IPS-20b (cell line): Measurements from ENCODE around the gene DGKZ.
"Not testable (repeated sequence)": the region's sequence is repeated elsewhere in the genome, so short reads cannot be mapped to it uniquely, and the experiment has no call there.

Experiments
- H3K27ac ChIP-seq: one replicate; pipeline ENCODE4 v1.5.1; 2013; ENCODE audit warnings: low read length
- H3K27me3 ChIP-seq: 2 replicates; pipeline ENCODE4 v1.6.1; 2013; ENCODE audit warnings: mild to moderate bottlenecking, low read length, inconsistent platforms; ENCODE audit not compliant: insufficient read depth
- H3K36me3 ChIP-seq: 2 replicates; pipeline ENCODE4 v1.6.1; 2013; ENCODE audit warnings: low read depth, mild to moderate bottlenecking, inconsistent platforms, low read length, moderate library complexity; ENCODE audit not compliant: insufficient read depth
- H3K4me1 ChIP-seq: 2 replicates; pipeline ENCODE4 v1.6.1; 2013; ENCODE audit warnings: mild to moderate bottlenecking, control low read depth, inconsistent platforms, low read length, moderate library complexity; ENCODE audit not compliant: insufficient read depth
- H3K4me3 ChIP-seq: 2 replicates; pipeline ENCODE4 v1.5.1; 2013; ENCODE audit warnings: mild to moderate bottlenecking, low read length, inconsistent platforms
- H3K9ac ChIP-seq: 2 replicates; pipeline ENCODE4 v1.6.1; 2013; ENCODE audit warnings: low read depth, mild to moderate bottlenecking, inconsistent platforms, low read length, moderate library complexity
- H3K9me3 ChIP-seq: 2 replicates; pipeline ENCODE4 v1.6.1; 2013; ENCODE audit warnings: mild to moderate bottlenecking, low read depth, low read length, inconsistent platforms; ENCODE audit not compliant: insufficient read depth

DGKZ gene

GRCh38 chr11:46373787-46374740, 26.8 kb downstream of the DGKZ start:
- no peaks in the 10 kb centered on the region for H3K9me3 ChIP-seq
- no peak overlapping the region for H3K27ac ChIP-seq
- peaks cover 64% of the 10 kb centered on the region for H3K36me3 ChIP-seq
- no peak overlapping the region for H3K9ac ChIP-seq
- H3K4me3 ChIP-seq = no peak overlapping the region
- no peaks in the 10 kb centered on the region for H3K27me3 ChIP-seq
- no peaks in the 10 kb centered on the region for H3K4me1 ChIP-seq

GRCh38 chr11:46374815-46375214, 27.6 kb downstream of the DGKZ start:
- Histone ChIP-seq H3K4me1 (no peaks in the 10 kb centered on the region), H3K9me3 (no peaks in the 10 kb centered on the region), H3K4me3 (no peak overlapping the region), H3K27ac (no peak overlapping the region), H3K27me3 (no peaks in the 10 kb centered on the region), H3K36me3 (peaks cover 61% of the 10 kb centered on the region), H3K9ac (no peak overlapping the region)

GRCh38 chr11:46375392-46376101, 28.3 kb downstream of the DGKZ start:
- no peaks in the 10 kb centered on the region for H3K4me1 ChIP-seq
- peaks cover 55% of the 10 kb centered on the region for H3K36me3 ChIP-seq
- no peak overlapping the region for H3K9ac ChIP-seq
- no peaks in the 10 kb centered on the region for H3K27me3 ChIP-seq
- H3K9me3 ChIP-seq = no peaks in the 10 kb centered on the region
- no peak overlapping the region for H3K4me3 ChIP-seq
- H3K27ac ChIP-seq = no peak overlapping the region

GRCh38 chr11:46376258-46377050, 29.2 kb downstream of the DGKZ start:
- Histone ChIP-seq H3K27ac (no peak overlapping the region), H3K9ac (no peak overlapping the region), H3K9me3 (no peaks in the 10 kb centered on the region), H3K27me3 (no peaks in the 10 kb centered on the region), H3K4me3 (no peak overlapping the region), H3K4me1 (no peaks in the 10 kb centered on the region), H3K36me3 (peaks cover 54% of the 10 kb centered on the region)

- Histone ChIP-seq H3K9ac (no peak overlapping the region), H3K36me3 (peaks cover 46% of the 10 kb centered on the region), H3K9me3 (no peaks in the 10 kb centered on the region), H3K27ac (no peak overlapping the region), H3K27me3 (no peaks in the 10 kb centered on the region), H3K4me1 (no peaks in the 10 kb centered on the region), H3K4me3 (no peak overlapping the region)
Observed at GRCh38 chr11:46377290-46377689, 30.0 kb downstream of the DGKZ start.

GRCh38 chr11:46377831-46378230, 30.6 kb downstream of the DGKZ start:
- H3K9ac ChIP-seq = no peak overlapping the region

GRCh38 chr11:46378296-46378695, 31.0 kb downstream of the DGKZ start:
- no peak overlapping the region for H3K9ac ChIP-seq
- no peaks in the 10 kb centered on the region for H3K9me3 ChIP-seq
- H3K27me3 ChIP-seq = no peaks in the 10 kb centered on the region
- no peak overlapping the region for H3K27ac ChIP-seq
- H3K4me1 ChIP-seq = peaks cover 3% of the 10 kb centered on the region; the same call in 1 of the 2 replicates
- H3K4me3 ChIP-seq = no peak overlapping the region
- peaks cover 44% of the 10 kb centered on the region for H3K36me3 ChIP-seq

More at GRCh38 chr11:46377831-46378230, 30.6 kb downstream of the DGKZ start:
- H3K4me3 ChIP-seq = no peak overlapping the region
- no peaks in the 10 kb centered on the region for H3K9me3 ChIP-seq
- peaks cover 43% of the 10 kb centered on the region for H3K36me3 ChIP-seq
- peaks cover under 1% of the 10 kb centered on the region; the same call in 1 of the 2 replicates for H3K4me1 ChIP-seq
- H3K27ac ChIP-seq = no peak overlapping the region
- no peaks in the 10 kb centered on the region for H3K27me3 ChIP-seq

GRCh38 chr11:46378811-46379481, 31.7 kb downstream of the DGKZ start:
- H3K9ac ChIP-seq = peak overlapping the region; percentile 41; the same call in 1 of the 2 replicates
- peak overlapping the region; percentile 75; the same call in 1 of the 2 replicates for H3K4me3 ChIP-seq

GRCh38 chr11:46379482-46380293, 32.4 kb downstream of the DGKZ start:
- not testable (repeated sequence) for H3K27me3 ChIP-seq, H3K27ac ChIP-seq, H3K9me3 ChIP-seq, H3K4me1 ChIP-seq
- H3K9ac ChIP-seq = peak overlapping the region; percentile 41; the same call in 1 of the 2 replicates
- H3K36me3 ChIP-seq = peaks cover 40% of the 10 kb centered on the region
- peak overlapping the region; percentile 75; the same call in 1 of the 2 replicates for H3K4me3 ChIP-seq

More at GRCh38 chr11:46378811-46379481, 31.7 kb downstream of the DGKZ start:
- Histone ChIP-seq H3K27ac (no peak overlapping the region), H3K9me3 (no peaks in the 10 kb centered on the region), H3K27me3 (no peaks in the 10 kb centered on the region), H3K36me3 (peaks cover 46% of the 10 kb centered on the region), H3K4me1 (peaks cover 3% of the 10 kb centered on the region; the same call in 1 of the 2 replicates)

- H3K4me3 ChIP-seq = peak overlapping the region; percentile 75
- H3K4me1 ChIP-seq = peaks cover 3% of the 10 kb centered on the region; the same call in 1 of the 2 replicates
- peak overlapping the region; percentile 83 for H3K9ac ChIP-seq
- no peaks in the 10 kb centered on the region; the same call in 1 of the 2 replicates for H3K27me3 ChIP-seq
- no peaks in the 10 kb centered on the region for H3K9me3 ChIP-seq
- H3K36me3 ChIP-seq = peaks cover 32% of the 10 kb centered on the region
- peak overlapping the region; percentile 28 for H3K27ac ChIP-seq
Observed at GRCh38 chr11:46380340-46381047, 33.2 kb downstream of the DGKZ start.
